ENCODE measurements around the gene GABRG3.

Gene GABRG3

GRCh38 chr15:27042646-27043045 lies 71.7 kb downstream of the GABRG3 start:
- H3K36me3 ChIP-seq (replicated peaks), result no peaks in the 10 kb centered on the region
- in situ Hi-C loops (cut with HindIII; ENCODE audit: low pct_ligation_motif_present, low sequenced_read_pairs), result loop anchor here (25.0 kb wide), 1 partner anchor 105 kb away; no protein-coding TSS in a partner anchor
- no peak overlapping the region for H3K27ac ChIP-seq
- TF ChIP-seq CTCF (IDR thresholded peaks at IDR 0.05; ENCODE audit: low read depth, low read length, missing control alignments), result no peak
- H3K4me3 ChIP-seq (ENCODE audit: low read depth, low read length), result no peak overlapping the region
- H3K27me3 ChIP-seq (replicated peaks), result no peaks in the 10 kb centered on the region
- DNase-seq, result no peak

GRCh38 chr15:27043770-27044169 lies 72.8 kb downstream of the GABRG3 start:
- H3K27ac ChIP-seq, result no peak overlapping the region
- TF ChIP-seq CTCF (IDR thresholded peaks at IDR 0.05; ENCODE audit: low read depth, low read length, missing control alignments), result no peak
- no peak overlapping the region for H3K4me3 ChIP-seq (ENCODE audit: low read depth, low read length)
- no peak for DNase-seq
- in situ Hi-C loops (cut with HindIII; ENCODE audit: low pct_ligation_motif_present, low sequenced_read_pairs), result loop anchor here (25.0 kb wide), 1 partner anchor 106 kb away; no protein-coding TSS in a partner anchor
- no peaks in the 10 kb centered on the region for H3K27me3 ChIP-seq (replicated peaks)
- H3K36me3 ChIP-seq (replicated peaks), result no peaks in the 10 kb centered on the region

GRCh38 chr15:27045796-27046195 lies 74.8 kb downstream of the GABRG3 start:
- in situ Hi-C loops (cut with HindIII; ENCODE audit: low pct_ligation_motif_present, low sequenced_read_pairs), result loop anchor here (25.0 kb wide), 1 partner anchor 108 kb away; no protein-coding TSS in a partner anchor
- H3K36me3 ChIP-seq (replicated peaks), result no peaks in the 10 kb centered on the region
- DNase-seq, result no peak
- no peak overlapping the region for H3K27ac ChIP-seq
- H3K27me3 ChIP-seq (replicated peaks), result no peaks in the 10 kb centered on the region
- no peak overlapping the region for H3K4me3 ChIP-seq (ENCODE audit: low read depth, low read length)
- TF ChIP-seq CTCF (IDR thresholded peaks at IDR 0.05; ENCODE audit: low read depth, low read length, missing control alignments), result no peak

- DNase-seq, result no peak
- in situ Hi-C loops (cut with HindIII; ENCODE audit: low pct_ligation_motif_present, low sequenced_read_pairs), result loop anchor here (25.0 kb wide), 1 partner anchor 110 kb away; no protein-coding TSS in a partner anchor
- no peak for TF ChIP-seq CTCF (IDR thresholded peaks at IDR 0.05; ENCODE audit: low read depth, low read length, missing control alignments)
- no peaks in the 10 kb centered on the region for H3K27me3 ChIP-seq (replicated peaks)
- no peak overlapping the region for H3K4me3 ChIP-seq (ENCODE audit: low read depth, low read length)
- H3K36me3 ChIP-seq (replicated peaks), result no peaks in the 10 kb centered on the region
- no peak overlapping the region for H3K27ac ChIP-seq
Observed at GRCh38 chr15:27046880-27047279, 75.9 kb downstream of the GABRG3 start.

GRCh38 chr15:27050163-27050562 lies 79.2 kb downstream of the GABRG3 start:
- in situ Hi-C loops (cut with HindIII; ENCODE audit: low pct_ligation_motif_present, low sequenced_read_pairs), result no loop called here
- DNase-seq, result no peak
- H3K27me3 ChIP-seq (replicated peaks), result no peaks in the 10 kb centered on the region
- H3K36me3 ChIP-seq (replicated peaks), result no peaks in the 10 kb centered on the region
- H3K4me3 ChIP-seq (ENCODE audit: low read depth, low read length), result no peak overlapping the region
- no peak for TF ChIP-seq CTCF (IDR thresholded peaks at IDR 0.05; ENCODE audit: low read depth, low read length, missing control alignments)
- no peak overlapping the region for H3K27ac ChIP-seq

- no peak for TF ChIP-seq CTCF (IDR thresholded peaks at IDR 0.05; ENCODE audit: low read depth, low read length, missing control alignments)
- H3K27me3 ChIP-seq (replicated peaks), result no peaks in the 10 kb centered on the region
- in situ Hi-C loops (cut with HindIII; ENCODE audit: low pct_ligation_motif_present, low sequenced_read_pairs), result no loop called here
- no peak for DNase-seq
- no peak overlapping the region for H3K27ac ChIP-seq
- no peak overlapping the region for H3K4me3 ChIP-seq (ENCODE audit: low read depth, low read length)
- no peaks in the 10 kb centered on the region for H3K36me3 ChIP-seq (replicated peaks)
Observed at GRCh38 chr15:27054426-27054825, 83.4 kb downstream of the GABRG3 start.
